Measurements from ENCODE around the gene AQP12B.

Gene AQP12B

GRCh38 chr2:240647503-240648154 is 35.1 kb downstream of the AQP12B start:
- no peak for DNase-seq

GRCh38 chr2:240646900-240647502 is 35.7 kb downstream of the AQP12B start:
- no peak for DNase-seq

- DNase-seq = no peak
These were observed 36.3 kb downstream of the AQP12B start for GRCh38 chr2:240646176-240646899.

GRCh38 chr2:240645801-240646175 is 36.9 kb downstream of the AQP12B start:
- DNase-seq = no peak

- DNase-seq = no peak
These were observed 37.3 kb downstream of the AQP12B start for GRCh38 chr2:240645346-240645745.

GRCh38 chr2:240644859-240645301 is 37.8 kb downstream of the AQP12B start:
- DNase-seq = no peak

- no peak for DNase-seq
These were observed 38.5 kb downstream of the AQP12B start for GRCh38 chr2:240644171-240644651.

GRCh38 chr2:240643811-240644150 is 38.9 kb downstream of the AQP12B start:
- DNase-seq = no peak

- DNase-seq = no peak
These were observed 39.4 kb downstream of the AQP12B start for GRCh38 chr2:240643093-240643810.

- DNase-seq = no peak
These were observed 39.9 kb downstream of the AQP12B start for GRCh38 chr2:240642806-240643092.

GRCh38 chr2:240642061-240642805 is 40.5 kb downstream of the AQP12B start:
- no peak for DNase-seq

GRCh38 chr2:240640939-240641338 is 41.7 kb downstream of the AQP12B start:
- DNase-seq = no peak

- no peak for DNase-seq
These were observed 43.1 kb downstream of the AQP12B start for GRCh38 chr2:240639566-240639965.

- peak; percentile 73 for DNase-seq
These were observed 44.0 kb downstream of the AQP12B start for GRCh38 chr2:240638512-240639160.

- no peak for DNase-seq
These were observed 44.8 kb downstream of the AQP12B start for GRCh38 chr2:240637901-240638345.

GRCh38 chr2:240637116-240637900 is 45.4 kb downstream of the AQP12B start:
- DNase-seq = no peak

GRCh38 chr2:240636563-240637115 is 46.0 kb downstream of the AQP12B start:
- no peak for DNase-seq

- DNase-seq = no peak
These were observed 46.6 kb downstream of the AQP12B start for GRCh38 chr2:240635998-240636547.

GRCh38 chr2:240635121-240635997 is 47.3 kb downstream of the AQP12B start:
- DNase-seq = no peak

GRCh38 chr2:240632306-240632721 is 50.4 kb downstream of the AQP12B start:
- no peak for DNase-seq

All from right hindlimb (tissue), 1 donor.